H1 (cell line): ENCODE data around the gene AIFM2.

Source experiments
- ASH2L ChIP-seq: fragments of 200-600, 300-600 bp; sonication (generic); IDR thresholded peaks from one replicate; pipeline ENCODE4 v1.7.1; 2017; ENCODE audit warnings: low read length
- CHD1 ChIP-seq: IDR thresholded peaks from 2 replicates; pipeline ENCODE4 v1.6.1; 2012; ENCODE audit warnings: low read depth, low read length, improper control_type of control experiment
- CREB1 ChIP-seq: IDR thresholded peaks from 2 replicates; pipeline ENCODE4 v1.6.1; 2012; ENCODE audit warnings: inconsistent platforms
- CTCF ChIP-seq, 3 experiments: IDR thresholded peaks; 1 replicate in 2 of 3; 2 replicates in 1 of 3; pipeline versions ENCODE4 v1.5.1 to v1.6.1; 2011; ENCODE audit warnings: low read length in 3 of 3, mild to moderate bottlenecking in 3 of 3, inconsistent platforms in 2 of 3, low read depth in 1 of 3, moderate library complexity in 1 of 3; ENCODE audit not compliant: insufficient read depth in 1 of 3; ENCODE audit errors: control extremely low read depth in 1 of 3
- EP300 ChIP-seq, 2 experiments: IDR thresholded peaks; 1 replicate in 1 of 2; 2 replicates in 1 of 2; pipeline ENCODE4 v1.6.1; 2011 to 2012; ENCODE audit warnings: low read depth in 2 of 2, low read length in 2 of 2, mild to moderate bottlenecking in 2 of 2, borderline replicate concordance in 1 of 2, inconsistent platforms in 1 of 2, moderate library complexity in 1 of 2
- EZH2 ChIP-seq: fragments of 200-600 bp; sonication (generic); IDR thresholded peaks from 2 replicates; pipeline ENCODE4 v1.7.1; 2012; ENCODE audit warnings: low read depth, mild to moderate bottlenecking, moderate library complexity, low read length, inconsistent platforms; ENCODE audit not compliant: severe bottlenecking
- GABPA ChIP-seq: IDR thresholded peaks from 2 replicates; pipeline ENCODE4 v1.6.1; 2011; ENCODE audit warnings: mild to moderate bottlenecking, low read length, moderate library complexity, borderline replicate concordance; ENCODE audit not compliant: insufficient read depth
- KDM1A ChIP-seq: fragments of 200-600, 300-600 bp; sonication (generic); IDR thresholded peaks from 2 replicates; pipeline ENCODE4 v1.7.1; 2016; ENCODE audit warnings: mild to moderate bottlenecking, low read length, borderline replicate concordance
- POLR2A ChIP-seq, 2 experiments: IDR thresholded peaks; 1 replicate in 1 of 2; 2 replicates in 1 of 2; pipeline ENCODE4 v1.6.1; 2011; ENCODE audit warnings: low read depth in 2 of 2, low read length in 2 of 2, mild to moderate bottlenecking in 2 of 2; ENCODE audit errors: control extremely low read depth in 1 of 2
- POLR2AphosphoS5 ChIP-seq: IDR thresholded peaks from 2 replicates; pipeline ENCODE4 v1.6.1; 2011; ENCODE audit warnings: low read depth, low read length
- RFX5 ChIP-seq: IDR thresholded peaks from 2 replicates; pipeline ENCODE4 v1.6.1; 2011; ENCODE audit warnings: low read depth, low read length, improper control_type of control experiment, borderline replicate concordance
- SRF ChIP-seq: IDR thresholded peaks from 2 replicates; pipeline ENCODE4 v1.6.1; 2011; ENCODE audit warnings: mild to moderate bottlenecking, low read depth, low read length, moderate library complexity
- TAF7 ChIP-seq: optimal IDR thresholded peaks from 2 replicates; pipeline ENCODE3; 2011; ENCODE audit warnings: low read depth, mild to moderate bottlenecking, inconsistent platforms, low read length, moderate library complexity, borderline replicate concordance

- no peak for TF ChIP-seq RFX5
- no peak for TF ChIP-seq POLR2AphosphoS5
- TF ChIP-seq SRF, result no peak
- TF ChIP-seq CTCF (IDR thresholded peaks at IDR 0.05; ENCODE audit: control extremely low read depth in 1 of 3, insufficient read depth in 1 of 3, low read depth in 1 of 3, low read length in 3 of 3), result no peak
- TF ChIP-seq KDM1A, result no peak
- TF ChIP-seq ASH2L, result no peak
- TF ChIP-seq EP300 (IDR thresholded peaks at IDR 0.05; ENCODE audit: borderline replicate concordance in 1 of 2, low read depth in 2 of 2, low read length in 2 of 2), result no peak
- TF ChIP-seq GABPA, result no peak
- TF ChIP-seq TAF7, result no peak
- TF ChIP-seq CHD1, result no peak
- no peak for TF ChIP-seq EZH2
- TF ChIP-seq CREB1, result no peak
- no peak for TF ChIP-seq POLR2A (IDR thresholded peaks at IDR 0.05; ENCODE audit: control extremely low read depth in 1 of 2, low read depth in 2 of 2, low read length in 2 of 2)
Measured at GRCh38 chr10:70074971-70075370, 57.7 kb downstream of the AIFM2 start.
